ENCODE data around the gene CD101.

DNA sequence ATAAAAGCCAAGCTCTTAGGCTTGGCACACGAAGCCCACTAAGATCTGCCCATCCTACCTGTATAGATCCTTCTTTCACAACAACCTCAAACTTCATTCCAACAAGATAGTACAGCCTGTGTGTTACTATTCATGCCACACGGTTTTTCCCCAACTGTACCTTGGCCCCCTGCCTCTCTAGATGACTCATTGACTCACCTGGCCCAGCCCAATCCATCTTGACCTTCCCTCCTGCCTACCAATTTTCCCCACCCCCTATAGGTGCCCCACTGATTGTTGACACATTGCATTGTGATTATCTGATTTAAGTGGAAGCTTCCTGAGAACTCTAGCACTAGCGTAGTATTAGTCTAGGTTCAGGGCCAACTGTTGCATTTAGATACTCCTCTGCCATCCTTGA, 2.0 kb upstream of the CD101 start:
- TF ChIP-seq CTCF (IDR thresholded peaks at IDR 0.05; ENCODE audit: borderline replicate concordance, extremely low read depth, low read length, poor library complexity, severe bottlenecking) (no peak), EZH2 (IDR thresholded peaks at IDR 0.05; ENCODE audit: borderline replicate concordance, low read depth, low read length, severe bottlenecking) (no peak)

Measured in DND-41 (cell line).